HG02938 (cell line): ENCODE results near the gene NKAIN4.

Source experiments
- ATAC-seq: cut with Tn5 transposase; IDR thresholded peaks from one replicate; pipeline ENCODE4 v1.9.1; 2021; ENCODE audit warnings: mild to moderate bottlenecking, moderate library complexity; ENCODE audit not compliant: unreplicated experiment

Gene NKAIN4

DNA sequence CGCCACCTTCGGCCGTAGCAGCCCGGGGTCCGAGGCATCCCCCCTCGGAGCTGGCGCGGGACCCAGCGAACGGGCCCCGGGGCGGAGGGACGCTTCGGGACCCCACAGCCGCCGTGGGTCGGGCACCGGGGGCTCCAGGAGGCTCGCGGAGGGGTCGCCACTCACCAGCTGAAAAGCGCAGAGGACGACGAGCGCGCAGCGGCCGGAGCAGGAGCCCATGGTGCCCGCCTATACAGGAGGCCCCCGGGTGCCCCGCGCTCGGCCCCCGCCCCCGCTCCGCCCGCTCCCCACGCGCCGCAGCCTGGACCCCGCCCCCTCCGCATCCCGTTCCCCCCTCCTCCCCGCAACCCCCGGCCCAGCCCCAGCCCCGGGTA is at the start of gene NKAIN4:
Gene NKAIN4 (minus strand): TSS at position 232 of the 374 bp plus-strand sequence. CDS start 13 bp downstream, at position 219.
- no peak for ATAC-seq

DNA sequence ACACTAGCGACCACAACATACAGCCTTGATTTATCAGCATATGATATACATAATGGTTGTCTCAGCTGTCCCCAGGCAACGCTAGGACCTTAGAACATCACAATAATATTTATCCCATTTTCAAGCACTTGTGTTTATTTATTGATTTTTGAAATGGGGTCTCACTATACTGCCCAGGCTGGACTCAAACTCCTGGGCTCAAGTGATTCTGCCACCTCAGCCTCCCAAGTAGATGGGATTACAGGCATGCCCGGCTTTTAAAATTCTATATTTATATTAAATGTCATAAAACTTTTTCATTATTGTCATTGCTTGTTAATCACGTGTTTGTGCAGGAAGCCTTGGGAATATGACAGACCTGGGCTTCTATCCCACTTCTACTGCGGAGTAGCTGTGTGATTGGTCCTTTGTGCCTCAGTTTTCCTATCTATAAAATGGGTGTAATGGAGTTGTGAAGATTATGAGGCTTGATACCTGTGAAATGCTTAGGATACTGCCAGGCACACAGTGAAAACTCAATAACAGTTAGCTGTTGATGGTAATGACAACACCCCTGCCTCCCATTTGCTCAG is 48.9 kb upstream of the NKAIN4 start:
- no peak for ATAC-seq

DNA sequence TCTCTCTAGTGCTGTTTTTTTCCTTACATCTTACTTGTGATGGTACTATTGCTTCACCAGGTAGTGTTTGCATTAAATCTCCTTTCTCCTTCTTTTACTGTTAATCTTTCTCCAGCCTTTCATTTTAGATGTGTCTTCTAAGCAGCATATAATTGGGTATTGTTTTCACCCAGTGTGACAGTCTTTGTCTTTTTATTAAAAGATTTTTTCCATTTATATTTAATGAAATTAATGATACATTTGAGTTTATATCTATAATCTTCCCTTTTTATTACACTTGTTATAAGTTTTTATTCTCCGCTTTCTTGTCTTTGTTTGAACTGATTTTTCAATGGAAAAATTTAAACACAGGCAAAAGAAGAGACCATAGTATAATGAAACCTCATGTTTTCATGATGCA is 47.4 kb upstream of the NKAIN4 start:
- ATAC-seq: no peak

DNA sequence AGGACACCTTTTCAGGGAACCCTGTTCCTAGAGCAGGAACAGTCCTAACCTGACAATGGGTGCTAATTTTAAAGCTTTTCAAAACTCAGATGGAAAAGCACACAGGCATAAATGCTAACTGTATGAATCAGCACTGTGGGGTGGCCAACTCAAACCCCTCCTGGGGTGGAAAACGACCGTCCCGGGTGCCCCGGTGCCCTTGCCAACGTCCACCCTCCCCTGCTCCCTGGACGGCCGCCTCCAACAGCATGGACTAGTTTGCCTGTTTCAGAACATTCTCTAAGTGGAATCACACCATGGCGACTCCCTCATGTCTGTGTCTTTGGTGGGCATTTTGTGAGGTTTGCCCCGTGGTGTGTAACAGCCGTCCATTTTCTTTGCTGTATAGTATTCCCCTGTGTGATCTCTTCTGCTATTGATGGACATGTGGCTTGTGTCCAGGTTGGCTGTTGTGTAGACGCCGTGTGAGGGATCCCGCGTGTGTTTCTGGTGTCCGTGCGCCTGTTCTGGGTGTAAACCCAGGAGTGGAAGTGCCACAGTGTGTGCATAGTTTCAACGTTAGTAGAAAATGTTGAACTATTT is 44.6 kb upstream of the NKAIN4 start:
- no peak for ATAC-seq

DNA sequence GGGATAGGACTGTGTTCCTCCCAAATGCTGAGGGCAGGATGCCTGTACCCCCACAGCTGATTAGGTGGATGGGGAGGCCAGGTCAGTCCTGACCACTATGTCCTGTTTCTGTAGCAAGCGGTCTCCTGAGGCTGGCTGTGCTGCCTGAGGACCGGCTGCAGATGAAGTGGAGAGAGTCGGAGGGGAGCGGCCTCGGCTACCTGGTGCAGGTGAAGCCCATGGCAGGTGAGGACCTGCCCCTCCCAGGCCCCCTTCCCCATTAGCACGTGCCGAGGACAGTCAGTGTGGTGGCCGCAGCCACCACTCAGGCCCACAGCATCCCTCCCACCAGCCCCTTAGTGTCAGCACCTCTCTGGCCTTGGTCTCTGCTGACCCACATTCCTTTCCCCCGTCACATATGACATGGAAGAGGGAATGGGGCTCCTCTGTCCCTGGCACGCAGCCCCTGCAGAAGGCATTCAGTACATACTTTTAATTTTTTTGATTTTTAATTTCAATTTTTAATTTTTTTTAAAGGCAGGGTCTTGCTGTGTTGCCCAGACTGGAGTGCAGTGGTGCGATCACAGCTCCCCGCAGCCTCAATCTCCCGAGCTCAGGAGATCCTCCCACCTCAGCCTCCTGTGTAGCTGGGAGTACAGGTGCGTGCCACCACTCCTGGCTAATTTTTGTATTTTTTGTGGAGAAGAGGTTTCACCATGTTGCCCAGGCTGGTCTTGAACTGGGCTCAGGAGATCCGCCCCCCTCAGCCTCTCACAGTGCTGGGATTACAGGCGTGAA is 43.7 kb upstream of the NKAIN4 start:
- no peak for ATAC-seq

DNA sequence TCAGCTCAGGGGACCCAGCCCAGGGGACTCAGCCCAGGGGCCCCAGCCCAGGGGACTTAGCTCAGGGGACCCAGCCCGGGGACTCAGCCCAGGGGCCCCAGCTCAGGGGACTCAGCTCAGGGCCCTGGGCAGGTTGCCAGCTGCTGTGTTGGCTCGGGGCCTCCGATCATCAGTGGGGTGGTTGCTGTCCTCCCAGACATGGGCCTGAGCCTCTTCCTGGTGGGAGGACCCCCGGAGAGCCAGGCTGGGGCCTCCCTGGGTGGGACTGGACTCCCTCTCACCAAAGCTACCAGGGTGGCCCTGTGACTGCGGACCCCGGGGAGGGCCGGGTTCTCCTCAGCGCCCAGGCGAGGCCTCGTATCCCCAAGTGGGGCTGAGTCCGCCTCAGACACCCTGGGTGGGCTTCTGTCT is 43.1 kb upstream of the NKAIN4 start:
- no peak for ATAC-seq

DNA sequence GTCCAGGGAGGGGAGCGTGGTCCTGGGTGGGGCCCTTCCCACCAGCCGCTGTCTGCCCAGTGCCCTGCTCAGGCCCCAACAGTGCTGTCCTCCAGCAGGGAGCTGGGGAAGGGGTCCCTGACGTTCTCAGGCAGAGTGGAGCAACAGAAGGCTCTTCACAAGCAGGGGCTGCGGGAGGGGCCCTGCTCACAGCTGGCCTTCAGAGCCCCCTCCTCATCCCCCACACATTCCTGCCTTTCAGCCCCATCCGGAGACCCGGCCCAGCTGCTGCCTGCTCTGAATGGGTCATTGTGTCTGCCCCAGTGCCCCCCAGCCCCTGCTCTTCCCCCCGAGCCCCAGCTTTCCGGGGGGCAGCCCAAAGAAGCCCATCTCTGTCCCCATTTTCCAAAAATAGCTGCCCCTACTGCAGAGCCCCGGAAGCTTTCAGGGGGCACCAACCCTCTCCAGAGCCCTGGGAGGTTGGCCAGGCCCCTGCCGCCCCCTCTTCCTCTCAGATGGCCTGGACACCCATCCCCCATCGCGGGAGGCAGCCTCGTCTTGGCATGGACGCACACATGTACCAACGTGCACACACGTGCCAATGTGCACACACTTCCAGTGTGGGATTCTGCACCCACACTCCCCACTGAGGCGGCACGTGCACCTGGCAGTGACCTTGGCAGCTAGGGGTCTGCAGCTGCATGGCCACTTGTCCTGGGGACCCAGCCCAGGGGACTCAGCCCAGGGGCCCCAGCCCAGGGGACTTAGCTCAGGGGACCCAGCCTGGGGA is 42.5 kb upstream of the NKAIN4 start:
- ATAC-seq: no peak

DNA sequence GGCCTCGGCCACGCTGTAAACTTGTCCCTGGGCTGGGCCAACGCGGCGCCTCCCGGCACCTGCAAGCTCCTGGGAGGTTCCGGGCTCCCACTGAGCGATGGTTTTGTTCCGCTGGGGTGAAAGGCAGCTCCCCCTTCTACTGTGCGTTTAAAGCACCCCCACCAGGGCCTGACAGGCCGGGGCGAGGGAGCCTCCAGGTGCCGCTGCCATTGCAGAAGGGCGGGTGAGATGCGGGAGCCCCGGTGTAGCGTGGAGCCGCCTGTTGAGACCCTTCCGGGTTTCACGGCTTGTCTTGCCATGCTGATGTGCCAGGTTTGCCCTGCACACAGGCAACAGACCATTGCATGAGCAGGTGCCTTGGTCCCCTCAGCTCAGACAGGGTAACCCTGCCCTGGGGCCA is 41.6 kb upstream of the NKAIN4 start:
- no peak for ATAC-seq

DNA sequence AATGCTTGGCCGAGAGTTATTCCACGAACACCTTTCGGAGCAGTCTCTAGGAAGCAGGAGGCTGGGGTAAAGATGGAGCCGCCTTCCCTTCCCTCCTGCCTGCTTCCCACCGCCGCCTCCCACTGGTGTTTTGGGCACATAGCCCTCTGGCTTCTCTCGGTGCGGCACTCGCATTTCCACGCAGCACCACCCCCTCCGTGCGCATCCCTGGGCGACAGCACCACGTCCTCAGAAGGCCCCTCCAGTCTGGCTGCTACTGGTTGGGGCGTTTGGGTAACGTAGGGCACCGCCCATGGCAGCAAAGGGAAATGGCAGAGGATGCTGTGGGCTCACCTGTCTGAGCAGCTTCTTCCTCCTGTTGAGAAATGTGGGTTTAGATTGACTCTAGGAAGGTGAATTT is 41.2 kb upstream of the NKAIN4 start:
- ATAC-seq: no peak

DNA sequence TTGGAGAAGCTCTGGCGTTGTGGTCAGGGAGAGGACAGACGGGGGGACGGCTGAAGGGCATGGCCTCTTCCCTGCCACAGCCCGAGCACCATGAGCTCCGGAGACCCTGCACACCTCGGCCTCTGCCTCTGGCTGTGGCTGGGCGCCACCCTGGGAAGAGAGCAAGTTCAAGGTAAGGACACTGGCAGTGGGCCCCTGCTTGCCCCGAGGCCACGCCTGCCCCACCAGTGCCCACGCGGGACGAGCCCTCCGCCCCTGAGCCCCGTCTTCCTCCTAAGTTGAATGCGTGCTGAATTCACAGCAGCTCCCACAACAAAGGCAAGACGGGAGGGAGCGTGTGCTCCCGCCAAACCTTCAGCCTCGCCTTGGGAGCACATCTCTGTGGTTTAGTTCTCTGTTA is 40.8 kb upstream of the NKAIN4 start:
- ATAC-seq: no peak

DNA sequence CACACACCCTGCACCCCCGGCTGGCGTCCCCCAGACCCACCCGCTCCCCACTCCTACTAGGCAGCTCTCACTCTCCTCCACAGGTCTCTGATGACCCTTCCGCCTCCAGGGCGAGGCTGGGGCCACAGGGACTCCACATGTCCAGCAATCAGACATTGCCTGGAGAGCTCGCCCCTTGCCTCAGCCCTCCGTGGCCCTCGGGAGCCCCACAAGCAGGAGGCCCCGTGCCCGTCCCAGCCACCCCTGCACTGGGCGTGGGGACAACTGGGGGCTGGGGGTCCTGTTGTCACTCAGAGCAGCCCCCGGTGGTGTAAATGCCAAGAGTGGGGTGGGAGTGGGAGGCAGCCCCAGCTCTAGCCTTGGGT is 40.3 kb upstream of the NKAIN4 start:
- ATAC-seq: no peak

DNA sequence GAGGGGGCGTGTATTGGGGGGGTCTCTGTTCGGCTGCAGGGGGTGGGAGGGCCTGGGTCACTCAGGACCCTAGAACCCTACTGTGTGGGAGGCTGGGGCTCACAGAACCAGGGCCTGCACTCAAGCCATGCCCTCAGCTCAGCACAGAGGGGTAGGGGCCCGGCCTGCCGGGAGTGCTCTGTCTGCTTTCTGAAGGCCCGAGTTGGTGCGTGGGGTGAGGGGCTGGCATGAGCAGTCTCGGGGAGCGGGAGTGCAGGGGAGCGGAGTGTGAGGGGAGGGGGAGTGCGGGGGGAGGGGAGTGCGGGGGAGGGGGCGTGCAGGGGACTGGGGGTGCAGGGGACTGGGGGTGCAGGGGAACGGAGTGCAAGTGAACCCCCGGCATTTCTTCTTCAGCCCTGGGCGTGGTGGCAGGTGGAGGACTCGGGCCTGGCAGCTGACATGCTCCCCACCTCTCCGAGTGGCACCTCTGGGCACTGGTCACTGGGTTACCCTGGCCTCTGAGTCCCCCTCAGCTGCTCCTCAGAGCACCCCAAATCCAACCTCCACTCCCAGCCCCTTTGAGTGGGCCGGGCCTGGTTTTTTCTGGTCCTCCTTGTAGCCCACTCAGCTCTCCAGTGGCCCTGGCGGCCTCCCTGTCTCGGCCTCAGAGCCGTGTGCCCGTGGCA is 39.7 kb upstream of the NKAIN4 start:
- no peak for ATAC-seq

DNA sequence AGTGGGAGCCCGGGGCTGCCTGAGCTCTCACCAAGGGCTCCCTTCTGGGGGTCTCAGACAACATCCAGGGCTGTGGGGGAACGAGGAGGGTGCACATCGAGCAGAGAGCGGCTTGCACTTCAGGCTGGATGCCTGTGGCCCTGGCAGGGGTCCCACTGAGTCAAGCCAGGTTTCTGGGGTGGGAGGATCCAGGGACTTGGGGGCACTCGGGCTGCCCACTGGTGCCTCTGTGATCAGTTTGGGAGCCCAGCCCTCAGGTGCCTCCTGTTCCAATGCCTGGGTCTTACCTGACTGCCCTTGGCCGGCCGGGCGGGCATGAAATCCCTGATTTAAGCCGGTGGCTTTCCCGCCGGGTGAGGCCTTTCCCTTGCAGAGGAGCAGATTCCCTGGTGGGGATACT is 39.2 kb upstream of the NKAIN4 start:
- no peak for ATAC-seq

DNA sequence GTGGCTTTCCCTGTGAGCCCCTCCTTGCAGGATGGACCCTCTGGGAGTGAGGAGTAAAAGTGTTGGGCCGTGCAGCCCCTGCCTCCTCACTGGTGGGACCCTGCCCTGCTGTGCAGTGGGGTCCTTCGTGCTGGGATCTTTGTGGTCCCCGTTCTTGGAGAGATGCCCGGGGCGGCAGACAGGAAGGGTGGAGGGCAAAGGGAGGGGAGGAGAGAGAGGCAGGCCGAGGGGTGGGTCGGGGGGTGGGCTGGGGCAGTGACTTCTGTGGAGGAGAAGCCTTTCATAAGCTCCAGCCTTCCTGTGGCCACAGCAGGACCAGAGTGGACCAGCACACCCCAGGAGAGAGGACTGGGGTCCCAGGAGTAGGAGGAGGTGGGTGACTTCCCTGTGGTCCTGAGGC is 38.6 kb upstream of the NKAIN4 start, which contains the start of gene COL20A1:
Gene COL20A1 (plus strand): TSS at position 283 of the 400 bp plus-strand sequence. CDS start 1,922 bp downstream, outside the sequence.
- ATAC-seq: no peak

DNA sequence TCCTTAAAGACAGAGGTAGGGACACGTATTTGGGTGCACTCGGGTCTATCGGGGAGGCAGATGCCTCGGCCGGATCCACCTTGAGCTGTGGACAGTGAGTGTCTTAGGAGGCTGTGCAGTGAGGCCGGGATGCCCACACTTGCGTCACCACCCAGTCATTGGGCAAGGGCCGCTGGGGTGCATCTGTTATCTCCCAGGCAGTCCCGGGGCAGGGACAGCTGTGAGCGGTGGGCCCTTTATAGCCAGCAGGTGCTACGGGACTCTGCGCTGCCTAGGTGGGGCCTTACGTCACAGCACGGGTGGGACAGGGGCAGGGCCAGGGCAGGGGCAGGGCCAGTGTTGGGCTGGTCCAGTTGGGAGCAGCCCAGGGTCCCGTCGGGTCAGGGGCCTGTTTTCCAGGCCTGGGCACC is 38.0 kb upstream of the NKAIN4 start:
- ATAC-seq: no peak

DNA sequence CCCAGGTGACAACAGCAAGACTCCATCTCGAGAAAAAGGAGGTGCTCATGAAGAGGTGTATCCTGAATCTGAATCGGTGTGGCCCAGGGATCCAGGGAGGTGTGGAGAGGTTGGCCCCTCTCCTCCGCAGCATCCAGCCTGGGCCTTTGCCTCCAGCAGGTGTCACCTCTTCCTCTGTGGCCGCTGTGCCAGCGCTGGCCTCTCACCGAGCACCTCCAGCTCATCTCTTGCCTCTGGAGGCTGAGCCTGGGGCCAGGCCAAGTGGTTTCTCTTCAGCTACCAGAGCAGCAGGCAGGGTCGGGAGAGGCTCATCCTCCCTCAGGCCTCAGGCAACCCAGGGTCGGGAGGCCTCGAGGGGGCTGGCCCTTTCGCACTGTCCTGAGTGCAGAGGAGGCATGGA is 37.5 kb upstream of the NKAIN4 start:
- no peak for ATAC-seq

DNA sequence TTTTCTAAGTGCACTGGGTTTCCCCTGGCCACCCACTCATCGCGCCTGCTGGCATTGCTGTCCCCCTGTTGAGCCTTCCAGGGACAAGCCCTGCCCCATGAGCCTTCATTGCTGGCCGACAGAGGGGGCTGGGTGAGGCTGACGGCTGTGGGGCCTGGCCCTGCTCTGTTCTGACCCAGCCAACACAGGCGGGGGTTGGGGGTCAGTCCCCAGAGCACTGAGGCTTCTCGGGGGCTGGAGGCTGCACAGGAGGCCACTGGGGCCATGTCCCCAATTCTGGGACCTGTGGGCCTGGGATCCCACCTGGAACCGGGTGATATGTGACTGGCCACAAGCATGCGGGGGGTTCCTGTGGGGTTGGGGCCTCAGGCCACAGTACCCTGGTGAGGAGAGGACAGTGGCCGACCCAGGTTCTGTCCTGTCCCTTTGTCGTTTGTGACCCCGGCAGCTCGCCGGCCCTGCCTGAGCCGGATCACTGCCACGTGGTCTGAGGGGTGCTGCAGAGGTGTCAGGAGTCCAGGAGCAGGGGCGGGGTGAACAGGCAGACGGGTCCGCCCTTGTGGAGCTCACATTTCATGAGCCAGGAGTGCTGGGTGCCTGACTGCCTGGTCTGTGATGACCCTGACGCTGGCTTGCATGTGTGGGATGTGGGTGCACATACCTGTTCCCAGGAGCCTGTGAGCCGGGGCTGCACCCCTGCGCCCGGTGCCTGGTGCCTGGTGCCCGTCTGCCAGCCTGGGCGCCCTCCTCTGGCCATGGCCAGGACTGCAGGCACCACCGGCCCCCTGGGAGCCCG is 36.6 kb upstream of the NKAIN4 start:
- ATAC-seq: no peak

DNA sequence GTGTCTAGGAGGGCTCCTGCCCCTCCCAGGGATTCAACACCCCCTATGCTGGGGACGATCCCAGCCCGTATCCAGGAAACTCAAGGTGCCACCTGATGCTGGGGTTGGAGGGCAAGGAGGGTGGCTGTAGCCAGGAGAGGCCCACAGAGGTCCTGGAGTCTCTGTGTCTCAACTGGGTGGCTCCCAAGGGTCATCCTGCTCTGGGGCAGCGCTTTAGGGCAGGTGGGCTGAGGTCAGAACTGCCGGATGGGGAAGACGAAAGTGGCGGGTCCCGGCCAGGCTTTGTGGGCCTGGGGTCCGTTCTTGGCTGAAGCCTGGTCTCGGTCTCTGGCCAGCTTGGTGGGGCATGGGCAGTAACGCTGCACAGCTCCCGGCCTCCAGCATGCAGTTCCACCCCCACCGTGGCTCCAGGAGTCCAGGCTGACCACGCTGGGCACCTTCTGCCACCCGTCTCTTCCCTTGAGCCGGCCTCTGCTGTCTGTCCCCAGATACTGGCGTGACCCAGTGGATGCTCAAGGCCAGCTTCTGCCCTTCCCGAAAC is 35.9 kb upstream of the NKAIN4 start:
- no peak for ATAC-seq

DNA sequence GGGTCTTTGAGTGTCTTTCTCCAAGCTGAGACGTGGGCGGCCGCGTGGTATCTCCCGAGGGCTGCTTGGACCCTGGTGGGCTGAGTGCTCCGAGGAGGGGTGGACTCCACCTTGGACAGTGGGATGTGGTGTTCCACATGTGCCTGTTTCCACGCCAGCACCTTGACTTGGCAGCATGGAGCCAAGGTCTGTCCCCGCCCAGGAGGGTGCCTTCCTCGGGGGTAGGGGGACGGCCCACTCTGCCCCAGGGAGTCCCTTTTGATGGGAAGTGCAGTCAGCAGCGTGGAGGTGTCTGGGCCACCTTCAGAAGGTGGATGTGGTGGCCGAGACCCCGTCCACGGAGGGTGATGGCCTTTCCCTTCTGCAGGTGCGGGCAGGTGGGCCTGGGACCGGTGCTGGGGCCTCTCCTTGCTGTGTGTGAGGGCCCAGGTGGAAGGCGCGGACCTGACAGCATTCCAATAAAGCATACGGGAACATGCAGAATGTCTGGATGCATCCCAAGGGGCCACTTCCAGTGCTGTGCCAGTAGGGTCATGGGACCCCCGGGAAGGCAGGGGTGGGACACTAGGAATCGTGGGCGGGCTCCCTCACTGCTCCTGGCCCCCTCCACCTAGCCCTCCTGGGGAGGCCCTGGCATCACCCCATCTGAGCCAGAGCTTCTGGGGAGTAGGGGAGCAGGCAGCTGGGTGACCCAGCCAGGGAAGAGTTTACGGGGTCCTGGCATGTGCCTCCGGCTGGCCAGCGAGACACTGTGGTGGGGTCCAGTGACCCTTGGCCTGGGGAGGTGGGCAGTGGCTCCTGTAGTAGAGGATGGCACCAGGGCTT is 35.3 kb upstream of the NKAIN4 start:
- no peak for ATAC-seq
